OCI-LY7 (cell line): Measurements from ENCODE around the gene CTR9.

Experiments
- EZH2phosphoT487 ChIP-seq: fragments of 200-600 bp; sonication (generic); IDR thresholded peaks from 2 replicates; pipeline ENCODE4 v1.6.1; 2018; ENCODE audit warnings: low read depth, borderline replicate concordance, mild to moderate bottlenecking, mixed run types, antibody characterized with exemption, low read length, moderate library complexity, mixed read lengths
- TF ChIP-seq, protein P1 (sequence below): fragments of 200-600 bp; sonication (generic); conservative IDR thresholded peaks from 2 replicates; pipeline ENCODE4 v1.5.1; 2014; ENCODE audit warnings: mild to moderate bottlenecking, antibody characterized with exemption, low read length, moderate library complexity, mixed read lengths

- TF ChIP-seq, protein P1, sequence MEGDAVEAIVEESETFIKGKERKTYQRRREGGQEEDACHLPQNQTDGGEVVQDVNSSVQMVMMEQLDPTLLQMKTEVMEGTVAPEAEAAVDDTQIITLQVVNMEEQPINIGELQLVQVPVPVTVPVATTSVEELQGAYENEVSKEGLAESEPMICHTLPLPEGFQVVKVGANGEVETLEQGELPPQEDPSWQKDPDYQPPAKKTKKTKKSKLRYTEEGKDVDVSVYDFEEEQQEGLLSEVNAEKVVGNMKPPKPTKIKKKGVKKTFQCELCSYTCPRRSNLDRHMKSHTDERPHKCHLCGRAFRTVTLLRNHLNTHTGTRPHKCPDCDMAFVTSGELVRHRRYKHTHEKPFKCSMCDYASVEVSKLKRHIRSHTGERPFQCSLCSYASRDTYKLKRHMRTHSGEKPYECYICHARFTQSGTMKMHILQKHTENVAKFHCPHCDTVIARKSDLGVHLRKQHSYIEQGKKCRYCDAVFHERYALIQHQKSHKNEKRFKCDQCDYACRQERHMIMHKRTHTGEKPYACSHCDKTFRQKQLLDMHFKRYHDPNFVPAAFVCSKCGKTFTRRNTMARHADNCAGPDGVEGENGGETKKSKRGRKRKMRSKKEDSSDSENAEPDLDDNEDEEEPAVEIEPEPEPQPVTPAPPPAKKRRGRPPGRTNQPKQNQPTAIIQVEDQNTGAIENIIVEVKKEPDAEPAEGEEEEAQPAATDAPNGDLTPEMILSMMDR: no peak
- TF ChIP-seq EZH2phosphoT487: no peak
These were observed 25.7 kb upstream of the CTR9 start for GRCh38 chr11:10725114-10725906.
